Activated naive CD8-positive, alpha-beta T cell treated with anti-CD3 and anti-CD28 coated beads, Interleukin-2, amount 50 U/mL, for 16 hours (primary cell): ENCODE results near the gene STK38L.
"Not testable (repeated sequence)": the region's sequence is repeated elsewhere in the genome, so short reads cannot be mapped to it uniquely, and the experiment has no call there.

Experiments used
- DNase-seq: peaks from one replicate; pipeline ENCODE4 v3.0.0-alpha.2; 2020; ENCODE audit warnings: low read depth, low spot score

Gene STK38L

DNA sequence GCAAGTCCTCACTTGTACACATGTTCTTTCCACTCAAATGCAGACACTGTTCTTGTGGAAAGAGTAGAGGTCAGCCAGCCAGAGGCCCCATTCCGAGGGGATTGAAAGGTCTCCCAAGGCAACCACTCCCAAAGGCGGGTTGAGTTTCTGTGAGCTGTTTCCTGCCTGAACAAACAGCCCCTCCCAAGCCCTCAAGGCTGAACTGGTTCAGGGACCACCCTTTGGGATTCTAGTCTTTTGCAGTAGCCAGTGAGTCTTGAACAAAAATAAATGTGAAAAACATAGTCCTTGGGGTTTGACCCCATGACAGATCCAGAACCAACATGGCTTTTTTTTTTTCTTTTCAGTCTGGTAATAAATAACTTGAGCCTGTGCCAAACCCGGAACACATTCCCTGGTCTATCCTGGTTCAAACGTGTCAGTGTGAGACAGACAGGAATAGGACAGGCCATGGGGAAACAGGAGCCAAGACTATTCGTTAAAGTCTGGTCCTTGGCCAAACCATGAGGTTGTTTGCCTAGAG lies 17.6 kb upstream of the STK38L start:
- no peak for DNase-seq

DNA sequence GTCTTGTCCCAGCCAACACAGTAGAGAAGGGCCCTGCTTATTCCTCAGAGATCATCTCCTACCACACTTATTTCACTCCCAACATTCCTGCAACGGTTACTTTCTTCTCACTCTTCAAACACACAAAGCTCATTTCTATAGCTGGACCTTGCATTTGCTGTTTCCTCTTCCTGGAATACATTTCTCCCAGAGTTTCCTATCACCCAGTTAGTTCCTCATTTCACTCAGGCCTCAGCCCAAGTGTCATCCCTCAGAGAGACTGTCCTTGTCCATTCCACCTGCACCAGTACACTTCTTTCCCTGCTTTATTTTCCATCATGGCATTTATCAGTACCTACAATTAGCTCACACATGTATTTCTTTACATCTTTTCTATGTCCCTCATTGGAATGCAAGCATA lies 14.7 kb upstream of the STK38L start:
- no peak for DNase-seq

DNA sequence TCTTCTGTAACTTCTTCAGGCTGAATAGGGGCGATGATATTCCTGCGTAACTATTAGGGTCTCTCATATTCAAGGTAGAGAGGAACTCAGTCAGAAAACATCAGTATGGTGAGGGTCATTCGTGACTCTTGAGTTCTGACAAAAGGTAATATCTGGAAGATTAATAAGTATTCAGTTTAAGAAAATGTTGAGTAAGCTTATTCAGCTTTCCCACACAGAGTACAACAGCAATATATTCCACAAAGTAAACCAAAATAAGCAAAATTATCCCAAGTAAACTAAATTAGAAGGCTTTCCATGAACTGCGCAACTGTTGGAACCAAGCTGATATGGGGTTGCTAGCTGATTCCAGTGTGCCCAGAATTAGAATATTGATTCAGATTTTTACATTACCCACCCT lies 12.7 kb upstream of the STK38L start:
- not testable (repeated sequence) for DNase-seq

DNA sequence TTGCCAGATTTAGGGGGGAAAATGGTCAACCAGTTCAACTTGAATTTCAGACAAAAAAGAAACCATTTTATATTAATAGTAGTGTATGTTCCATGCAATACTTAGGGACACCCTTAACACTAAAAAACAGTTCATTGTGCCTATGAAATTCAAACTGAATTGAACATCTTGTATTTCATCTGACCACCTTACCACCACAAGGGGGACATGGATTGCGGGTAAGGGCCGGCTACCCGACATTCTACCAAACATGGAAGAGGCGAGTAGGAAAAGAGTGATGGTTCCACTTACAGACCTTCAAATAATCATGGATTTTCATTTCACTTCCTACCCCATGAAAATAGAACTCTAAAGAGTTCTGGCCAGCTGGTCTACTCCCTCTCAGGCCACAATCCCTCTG lies 10.3 kb upstream of the STK38L start:
- no peak for DNase-seq

DNA sequence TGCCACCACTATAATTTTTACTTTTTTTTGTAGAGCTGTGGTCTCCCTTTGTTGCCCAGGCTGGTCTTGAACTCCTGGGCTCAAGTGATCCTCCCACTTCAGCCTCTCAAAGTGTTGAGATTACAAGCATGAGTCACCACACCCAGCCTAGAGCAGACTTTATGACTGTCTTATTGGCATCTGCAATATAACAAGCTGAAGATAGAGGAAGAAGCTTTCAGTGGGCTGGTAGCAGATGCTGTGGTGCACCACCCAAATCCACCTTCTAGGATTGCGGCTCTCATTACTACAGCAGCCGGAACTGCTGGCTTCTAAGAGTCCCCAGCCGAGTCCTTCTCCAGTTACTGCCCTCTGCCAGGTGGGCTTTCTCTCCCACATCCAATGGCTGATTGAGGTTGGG lies 7.6 kb upstream of the STK38L start:
- no peak for DNase-seq

DNA sequence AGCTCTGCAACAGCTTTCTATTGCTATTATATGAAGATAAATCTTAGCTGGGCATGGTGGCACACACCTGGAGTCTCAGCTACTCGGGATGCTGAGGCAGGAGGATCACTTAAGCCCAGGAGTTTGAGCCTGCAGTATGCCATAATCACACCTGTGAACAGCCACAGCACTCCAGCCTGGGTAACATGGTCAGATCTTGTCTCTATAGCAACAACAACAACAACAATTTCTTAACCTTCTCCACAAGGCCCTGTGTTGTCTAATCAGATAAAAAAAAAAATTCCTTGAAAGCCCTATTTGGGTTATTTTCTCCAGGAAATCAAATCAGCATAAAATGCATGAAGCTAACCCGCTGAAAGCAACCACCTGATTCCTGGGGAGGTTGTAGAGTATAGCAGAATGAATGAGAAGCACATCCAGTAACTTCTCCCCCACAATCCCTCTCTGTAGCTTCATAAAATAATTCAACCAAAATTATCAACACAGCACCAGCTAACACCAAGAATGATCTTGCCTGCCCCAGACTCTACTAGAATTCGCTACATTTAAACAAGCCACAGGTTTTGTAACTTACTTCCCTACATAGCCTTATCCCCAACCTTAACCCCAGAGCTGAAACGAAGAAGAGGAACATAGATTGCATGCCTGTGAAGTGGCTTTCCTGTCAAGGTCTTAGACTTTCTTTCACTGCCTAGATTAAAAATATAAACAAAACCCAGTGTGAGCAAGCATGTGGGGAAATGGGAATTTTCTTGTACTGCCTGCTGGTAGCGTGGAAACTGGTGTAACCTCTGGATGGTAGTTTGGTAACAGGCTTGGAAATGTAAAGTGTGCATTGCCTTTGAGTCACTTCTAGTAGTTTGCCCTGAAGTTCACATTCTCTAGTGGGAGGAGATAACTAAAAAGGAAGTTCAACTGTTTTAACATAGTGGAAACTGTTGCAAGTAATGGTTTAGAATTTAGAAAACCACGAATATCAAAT lies 6.0 kb upstream of the STK38L start:
- no peak for DNase-seq

DNA sequence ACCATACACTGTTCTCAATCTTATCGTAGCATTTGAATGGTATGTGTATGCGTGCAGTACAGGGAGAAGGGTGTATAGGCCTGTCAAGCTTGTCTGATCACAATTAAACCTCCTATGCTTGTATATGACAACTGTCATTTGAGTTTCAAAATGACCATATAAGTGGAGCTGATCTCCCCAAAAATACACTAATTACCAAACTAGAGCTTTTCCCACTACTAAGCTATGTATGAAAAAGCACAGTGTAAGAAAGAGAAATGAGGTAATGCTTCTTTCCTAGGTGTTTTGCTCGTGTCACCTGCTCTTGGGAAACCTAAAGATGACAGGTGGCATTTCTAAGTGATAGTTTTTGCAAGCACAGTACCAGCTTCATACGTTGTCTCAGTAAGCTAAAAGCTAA lies 1.1 kb upstream of the STK38L start:
- DNase-seq: no peak

DNA sequence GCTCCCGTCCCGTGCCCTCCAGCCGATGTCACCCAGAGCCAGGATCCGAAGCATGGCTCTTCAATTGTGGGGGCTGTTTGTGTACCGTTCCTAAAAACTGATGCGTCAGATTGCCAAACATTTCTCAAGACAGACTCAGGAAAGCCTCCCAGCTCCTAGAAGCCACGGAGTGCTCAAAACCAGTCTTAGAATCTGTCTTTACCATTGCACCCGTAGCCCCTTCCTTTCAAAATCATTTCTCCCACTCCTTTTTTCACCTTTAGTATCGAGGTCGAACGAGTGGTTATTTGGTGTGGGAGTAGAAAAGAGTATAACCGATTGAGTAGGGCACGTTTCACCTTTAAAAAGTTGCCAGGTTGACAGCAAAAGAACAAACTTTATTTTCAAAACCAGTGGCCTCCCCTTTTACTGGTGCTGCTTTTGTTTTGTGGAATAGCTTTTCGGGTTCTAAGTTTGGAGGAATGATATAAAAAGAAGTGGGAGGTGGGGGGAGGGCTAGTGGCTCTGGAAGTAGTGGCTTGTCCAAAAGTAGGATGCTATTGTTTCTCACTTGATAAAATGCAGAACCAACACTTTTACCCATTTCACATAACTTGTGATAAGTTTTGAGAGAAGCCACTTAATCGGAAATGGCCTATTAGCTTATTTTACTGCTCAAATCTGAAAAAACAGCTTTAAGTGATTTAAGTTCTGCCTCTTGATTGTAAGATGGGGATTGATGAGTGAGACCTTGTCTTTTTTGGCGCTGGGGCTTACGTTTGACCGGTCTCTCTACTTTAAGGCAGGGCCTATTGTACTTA lies 803 bp downstream of the STK38L start:
- DNase-seq: no peak

DNA sequence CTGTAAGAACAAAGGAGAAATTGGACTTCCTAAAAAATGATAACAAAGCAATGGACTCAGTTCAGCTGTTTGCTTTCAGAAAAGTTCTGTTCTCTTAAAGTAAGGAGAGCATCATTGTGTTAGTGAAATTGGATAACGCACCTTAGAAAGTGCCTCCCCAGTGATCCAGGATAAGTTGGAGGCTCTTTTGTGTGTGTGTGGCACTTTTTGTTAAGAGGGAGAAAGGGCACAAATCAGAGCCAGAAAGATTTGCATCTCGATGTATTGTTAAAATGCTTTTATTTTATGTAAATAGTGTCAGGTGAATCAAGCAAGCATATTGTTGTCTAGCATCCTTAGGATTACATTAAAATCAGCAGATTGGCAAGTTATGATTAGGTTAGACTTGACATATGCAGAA lies 2.1 kb downstream of the STK38L start:
- no peak for DNase-seq

DNA sequence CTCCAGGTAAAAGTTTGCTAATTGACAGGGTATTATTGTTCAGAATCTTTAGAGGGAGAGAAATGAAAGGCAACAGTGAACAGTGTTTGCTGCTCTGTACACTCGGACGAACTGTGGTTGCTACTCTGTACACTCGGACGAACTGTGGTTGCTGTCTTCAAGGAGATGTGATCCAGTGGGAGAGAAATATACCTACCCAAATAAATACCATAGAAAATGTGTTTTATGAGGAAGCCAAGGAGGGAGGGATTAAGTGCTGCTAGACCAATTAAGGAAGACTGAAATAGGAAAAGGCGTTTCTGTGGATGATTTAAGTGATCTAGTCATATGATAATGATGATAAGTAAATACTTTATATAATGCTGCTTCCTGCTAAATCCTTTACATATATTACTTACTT lies 2.7 kb downstream of the STK38L start:
- DNase-seq: no peak

DNA sequence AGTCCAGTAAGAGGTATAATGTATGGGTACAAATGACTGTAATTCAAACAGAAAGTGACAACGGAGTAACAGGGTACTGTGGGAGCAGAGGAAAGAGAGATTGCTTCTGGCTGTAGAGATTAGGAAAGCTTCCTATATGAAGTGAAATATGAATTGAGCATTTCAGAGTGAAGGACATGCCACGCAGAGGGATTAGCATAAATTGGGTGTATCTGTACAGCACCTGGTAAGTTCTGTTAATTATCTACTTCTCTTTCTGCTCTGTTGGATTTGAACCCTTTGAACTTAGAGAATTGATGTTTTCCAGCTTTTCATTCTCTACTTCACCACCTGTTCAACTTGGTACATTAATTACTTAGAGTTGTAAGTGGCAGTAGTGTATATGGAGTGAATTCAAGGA lies 8.8 kb downstream of the STK38L start:
- no peak for DNase-seq

DNA sequence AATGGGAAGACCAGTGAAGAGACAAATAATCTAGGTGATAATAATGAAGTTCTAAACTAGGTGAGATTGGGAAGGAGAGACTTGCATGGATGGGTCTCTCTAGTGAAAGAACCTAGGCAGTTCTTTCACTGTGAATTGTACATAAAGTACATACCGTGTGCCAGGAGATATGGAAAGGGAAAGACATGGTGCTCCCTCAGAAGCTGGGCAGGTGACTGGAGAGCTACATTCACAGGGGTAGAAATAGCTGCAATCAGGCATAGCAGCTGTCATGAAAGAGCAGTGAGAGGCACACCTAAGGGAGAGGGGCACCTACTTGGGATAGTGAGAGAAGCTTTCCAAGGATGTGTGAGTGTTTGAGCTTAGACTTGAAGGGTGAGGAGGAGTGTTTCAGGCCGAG lies 9.3 kb downstream of the STK38L start:
- DNase-seq: no peak

DNA sequence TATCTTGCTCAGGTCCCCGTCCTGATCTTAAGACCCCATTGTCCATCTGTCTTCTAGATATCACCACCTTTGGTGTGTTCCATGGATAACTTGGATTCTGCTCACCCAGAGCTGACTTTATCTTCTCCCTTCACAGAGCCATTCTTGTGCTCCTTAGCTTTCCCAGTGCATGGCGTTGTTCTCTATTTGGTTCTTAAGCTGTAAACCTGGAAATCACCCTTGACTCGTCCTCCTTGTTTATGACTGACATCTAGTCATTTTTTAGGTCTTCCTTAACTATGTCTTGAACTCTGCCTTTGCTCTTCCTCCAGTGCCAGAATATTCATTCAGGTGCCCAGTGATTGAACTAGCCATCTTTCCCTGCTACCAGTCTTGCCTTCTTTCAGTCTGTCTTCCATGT lies 11.7 kb downstream of the STK38L start:
- no peak for DNase-seq

DNA sequence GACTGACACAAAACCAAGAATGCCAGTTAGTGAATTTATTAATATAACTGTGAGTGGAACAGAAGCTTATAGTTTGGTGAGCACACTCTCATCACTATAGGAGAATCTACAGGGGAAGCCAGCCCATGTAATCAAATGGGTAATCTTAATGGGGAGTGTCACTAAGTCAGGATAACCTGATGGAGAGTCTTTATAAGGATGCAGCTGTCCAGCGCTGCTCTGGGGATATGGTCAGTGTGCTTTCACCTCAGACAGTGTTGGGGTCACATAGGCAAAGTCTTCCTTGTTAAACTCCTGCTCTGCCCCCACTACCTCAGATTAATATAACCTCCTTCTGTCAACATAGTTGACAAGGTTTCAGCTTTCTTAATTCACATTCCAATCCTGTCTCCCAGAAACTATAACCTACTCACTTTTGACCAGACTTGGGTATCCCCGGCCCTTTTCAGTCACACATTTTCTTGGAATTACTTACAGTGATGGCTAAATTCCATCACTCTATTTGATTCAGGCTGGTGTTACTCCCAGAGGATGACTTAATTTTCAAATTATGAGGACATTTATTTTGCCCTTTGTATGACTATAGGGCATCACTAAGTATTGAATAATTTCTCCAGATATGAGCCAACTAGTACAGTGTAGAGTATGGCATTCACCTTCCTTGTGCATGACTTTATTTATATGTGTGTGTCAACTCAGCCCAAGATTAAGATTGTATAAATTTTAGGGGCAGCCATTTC lies 13.2 kb downstream of the STK38L start:
- DNase-seq: no peak

DNA sequence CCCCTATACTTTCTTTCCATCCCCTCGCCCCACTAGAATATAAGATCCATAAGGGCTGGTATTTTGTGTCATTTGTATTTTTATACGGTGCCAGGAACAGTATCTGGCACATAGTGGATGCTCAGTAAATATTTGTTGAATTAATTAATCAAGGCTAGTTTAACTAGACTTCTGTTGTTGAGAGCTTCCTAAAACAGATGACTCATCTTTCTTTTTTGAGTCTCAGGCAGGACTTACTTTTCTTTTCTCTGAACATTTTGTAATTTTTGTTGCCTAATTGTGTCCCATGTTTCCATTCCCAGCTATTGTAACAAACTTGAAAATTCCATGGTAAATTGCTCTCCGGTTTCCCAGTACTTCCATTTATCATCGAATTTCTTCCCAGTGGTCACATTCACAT lies 16.7 kb downstream of the STK38L start:
- DNase-seq: no peak

DNA sequence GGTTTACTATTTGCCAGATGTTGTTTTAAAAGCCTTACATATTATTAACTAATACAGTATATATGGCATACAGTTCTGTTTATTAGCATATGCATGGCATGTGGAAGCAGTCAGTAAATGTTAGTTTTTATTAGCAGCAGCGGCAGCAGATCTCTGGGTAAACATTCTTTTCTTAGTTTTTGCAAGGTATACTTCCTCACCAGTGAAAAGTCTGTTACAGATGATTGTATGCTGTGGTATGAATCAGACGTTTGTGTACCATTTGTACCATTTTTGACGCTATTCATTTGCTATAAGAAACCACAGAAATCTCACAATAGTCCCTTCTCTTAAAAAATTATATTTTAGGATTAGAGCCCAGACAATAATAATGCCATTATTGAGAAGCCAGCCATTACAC lies 17.8 kb downstream of the STK38L start:
- DNase-seq: no peak

DNA sequence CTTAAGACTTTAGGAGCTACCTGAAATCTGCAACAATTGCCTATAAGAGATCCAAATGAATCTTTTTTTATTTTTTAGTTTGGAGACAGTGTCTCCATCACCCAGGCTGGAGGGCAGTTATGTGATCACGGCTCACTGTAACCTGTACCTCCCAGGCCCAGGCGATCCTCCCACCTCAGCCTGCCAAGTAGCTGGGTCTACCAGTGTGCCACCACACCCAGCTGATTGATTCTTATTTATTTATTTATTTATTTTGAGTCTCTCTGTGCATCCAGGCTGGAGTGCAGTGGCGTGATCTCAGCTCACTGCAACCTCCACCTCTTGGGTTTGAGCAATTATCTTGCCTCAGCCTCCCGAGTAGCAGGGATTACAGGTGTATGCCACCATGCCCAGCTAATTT lies 26.1 kb downstream of the STK38L start:
- DNase-seq: no peak

DNA sequence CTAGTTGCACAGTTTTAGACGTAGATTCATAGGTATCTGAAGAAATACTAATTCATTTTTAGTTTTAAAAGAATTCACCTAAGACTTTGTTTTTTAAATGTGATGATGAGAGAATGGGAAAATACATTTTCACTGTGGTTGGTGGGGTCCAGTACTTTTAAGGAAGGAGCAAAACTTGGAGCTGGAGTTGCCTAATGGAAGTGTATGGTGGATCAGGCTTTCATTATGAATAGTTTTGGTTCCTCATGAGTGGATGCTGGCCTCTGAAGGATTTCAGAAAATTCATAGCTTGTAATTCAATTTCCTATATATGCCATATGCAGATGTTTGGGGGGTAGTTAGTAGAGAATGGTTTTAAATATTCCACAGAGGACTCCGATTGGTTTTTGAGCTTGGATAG lies 27.1 kb downstream of the STK38L start:
- no peak for DNase-seq

DNA sequence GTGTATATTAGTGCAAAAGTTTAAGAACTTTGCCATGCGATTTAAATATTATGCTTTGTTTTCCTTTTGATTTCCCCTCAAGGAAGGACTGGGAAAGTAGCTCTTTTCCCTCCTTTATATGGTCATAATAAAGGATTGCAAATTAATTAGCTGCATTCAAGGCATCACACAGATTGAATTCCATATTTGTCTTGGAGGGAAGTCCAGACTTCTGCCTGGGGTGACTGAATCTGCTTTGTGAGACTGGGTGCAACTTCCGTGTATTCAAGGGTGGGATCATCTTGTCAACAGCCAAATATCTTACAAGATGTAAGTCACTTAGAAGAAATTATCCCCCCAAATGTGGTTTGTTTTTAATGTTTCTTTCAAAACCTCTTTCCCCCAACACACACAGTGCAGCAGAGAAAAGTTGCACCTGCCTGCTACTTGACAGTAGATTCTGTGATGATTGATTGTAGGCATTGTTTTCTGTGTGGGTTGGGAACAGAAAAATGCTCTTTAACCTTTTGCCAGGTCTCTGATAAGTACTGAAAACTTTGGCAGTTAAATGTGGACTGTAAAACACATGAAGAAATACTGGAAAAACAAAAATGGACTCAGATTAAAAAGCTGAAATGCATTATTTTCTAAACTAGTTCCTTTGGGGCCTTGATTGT lies 28.4 kb downstream of the STK38L start:
- DNase-seq: no peak

DNA sequence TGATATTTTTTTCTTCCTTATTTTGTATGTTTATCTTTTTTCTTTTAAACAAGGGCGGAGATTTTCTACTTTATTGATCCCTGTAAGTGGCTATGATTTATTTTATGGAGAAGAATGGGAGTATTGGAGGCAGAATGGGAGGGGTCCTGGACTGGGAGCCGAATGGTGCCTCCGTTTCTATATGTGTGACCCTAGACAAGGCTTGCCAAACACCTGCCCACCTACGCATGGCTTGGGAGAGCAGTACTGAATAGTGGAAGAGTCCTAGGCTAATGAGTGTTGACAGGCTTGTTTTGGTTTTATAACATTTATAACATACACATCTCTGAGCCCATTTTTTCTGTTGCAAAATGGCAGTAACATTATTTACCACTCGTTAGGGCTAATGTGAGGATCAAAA lies 29.0 kb downstream of the STK38L start:
- DNase-seq: no peak

DNA sequence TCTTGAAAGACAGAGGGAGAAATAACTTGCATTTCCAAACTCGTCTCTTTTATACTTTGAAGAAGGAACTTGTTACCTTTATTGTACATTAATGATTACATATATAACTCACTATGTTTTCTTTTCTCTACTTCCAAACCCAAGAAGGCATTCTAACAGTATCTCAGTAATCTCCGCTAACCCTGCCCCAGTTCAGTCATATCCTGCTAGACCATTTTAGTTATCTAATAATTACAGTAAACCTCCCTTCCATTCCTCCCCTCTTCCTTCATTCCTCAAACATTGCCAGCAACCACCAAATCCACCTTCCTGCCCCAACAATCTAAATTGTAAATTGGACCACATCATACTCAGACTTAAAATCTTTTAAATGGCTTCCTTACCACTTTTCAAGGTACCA lies 30.6 kb downstream of the STK38L start:
- DNase-seq: no peak
